Uterus (tissue), 2 donors: ENCODE results near the gene KRT82.

Experiments
- CTCF ChIP-seq, 4 experiments: fragments of 200-600 bp in 2 of 4; fragments of 450-650 bp in 2 of 4; sonication (generic) in 2 of 4; IDR thresholded peaks; one replicate each; pipeline ENCODE4 v1.5.1; 2016 to 2019; ENCODE audit warnings: antibody characterized with exemption in 4 of 4, mild to moderate bottlenecking in 2 of 4, moderate library complexity in 1 of 4
- POLR2A ChIP-seq, 2 donors: fragments of 450-650 bp; IDR thresholded peaks; one replicate each; pipeline ENCODE4 v1.6.1; 2016; ENCODE audit warnings: antibody characterized with exemption in 2 of 2, mild to moderate bottlenecking in 1 of 2, moderate library complexity in 1 of 2

- no peak for TF ChIP-seq CTCF (IDR thresholded peaks at IDR 0.05)
- no peak for TF ChIP-seq POLR2A (IDR thresholded peaks at IDR 0.05)
Measured at GRCh38 chr12:52435659-52435999, 29.5 kb upstream of the KRT82 start.
